HepG2 (cell line): ENCODE results near the gene ACTL7B. TPM values are rescaled to one million over a fixed set of nuclear protein-coding genes. Genes with fewer than 3 reads are reported as not detected.

ENCODE experiments used
- ATAC-seq: fragments of 200-7000 bp; cut with Tn5 transposase; 3 replicates; pipeline ENCODE4 v1.9.1; 2020; ENCODE audit warnings: mild to moderate bottlenecking, moderate library complexity
- BruUV-seq: library from RNA; stranded (reverse); fragments of 400-500 nt; replicated peaks from 2 replicates; lab custom pipeline; 2021; lab: Mats Ljungman, UMichigan
- CTCF ChIA-PET: fragments of 300-600 bp; formaldehyde crosslinking; extraction: SDS; loops from one replicate; lab custom pipeline; 2021; ENCODE audit warnings: low total read pairs, inconsistent platforms, low intra/inter-chr PET ratio; lab: Yijun Ruan, JAX
- POLR2A ChIA-PET: fragments of 350-600 bp; sonication (Branson Sonifier 250); formaldehyde crosslinking; loops from one replicate; lab custom pipeline; 2020; ENCODE audit warnings: antibody characterized with exemption, inconsistent platforms; lab: Yijun Ruan, JAX
- DNase-seq: peaks from one replicate; pipeline ENCODE4 v3.0.0-alpha.2; 2015; ENCODE audit warnings: low spot score
- FAIRE-seq: peaks from 3 replicates; lab custom pipeline; 2011; peaks lifted over from hg19 to GRCh38; lab: Jason Lieb, UNC
- H2AFZ ChIP-seq: one replicate; pipeline ENCODE4 v1.6.1; 2011; ENCODE audit warnings: low read length, inconsistent platforms
- H3K27ac ChIP-seq: fragments of 300-600 bp; 3 replicates; pipeline ENCODE4 v1.8.0; 2011; ENCODE audit warnings: mixed run types, mild to moderate bottlenecking, mixed read lengths, low read length, inconsistent platforms; ENCODE audit not compliant: insufficient read depth; ENCODE audit errors: extremely low read length
- H3K27me3 ChIP-seq, 2 experiments: fragments of 200-600 bp in 1 of 2; 2 replicates in 1 of 2; 3 replicates in 1 of 2; pipeline versions ENCODE4 v1.6.0 to v1.8.0; 2011; ENCODE audit warnings: low read length in 2 of 2, mild to moderate bottlenecking in 2 of 2, moderate library complexity in 2 of 2, inconsistent platforms in 1 of 2; ENCODE audit not compliant: insufficient read depth in 2 of 2, control insufficient read depth in 1 of 2
- H3K36me3 ChIP-seq, 2 experiments: fragments of 200-600 bp in 1 of 2; replicated peaks in 1 of 2; 2 replicates in 1 of 2; 3 replicates in 1 of 2; pipeline versions ENCODE4 v1.5.1 to v1.8.0; 2011; ENCODE audit warnings: low read length in 2 of 2, inconsistent platforms in 1 of 2; ENCODE audit not compliant: insufficient read depth in 2 of 2, control insufficient read depth in 1 of 2
- H3K4me1 ChIP-seq: 2 replicates; pipeline ENCODE4 v1.5.1; 2012; ENCODE audit warnings: low read length, inconsistent platforms; ENCODE audit not compliant: insufficient read depth
- H3K4me2 ChIP-seq: 2 replicates; pipeline ENCODE4 v1.6.0; 2011; ENCODE audit warnings: low read depth, low read length, inconsistent platforms
- H3K4me3 ChIP-seq, 3 experiments: fragments of 200-600 bp in 1 of 3; sonication (generic), shearing (Covaris generic) in 1 of 3; replicated peaks in 1 of 3; 2 replicates each; pipeline ENCODE4 v1.5.1; 2011 to 2016; ENCODE audit warnings: low read length in 3 of 3, inconsistent platforms in 2 of 3, low read depth in 2 of 3, mild to moderate bottlenecking in 2 of 3, control low read depth in 1 of 3, mixed read lengths in 1 of 3; ENCODE audit not compliant: insufficient read depth in 1 of 3
- H3K79me2 ChIP-seq: one replicate; pipeline ENCODE4 v1.6.1; 2011; ENCODE audit warnings: low read length, inconsistent platforms; ENCODE audit not compliant: insufficient read depth
- H3K9ac ChIP-seq: 2 replicates; pipeline ENCODE4 v1.6.0; 2011; ENCODE audit warnings: mild to moderate bottlenecking, low read depth, low read length, inconsistent platforms; ENCODE audit not compliant: insufficient read depth
- H3K9me3 ChIP-seq: 2 replicates; pipeline ENCODE4 v1.5.1; 2012; ENCODE audit warnings: mild to moderate bottlenecking, low read length
- H4K20me1 ChIP-seq: 2 replicates; pipeline ENCODE4 v1.6.0; 2011; ENCODE audit warnings: inconsistent platforms, mild to moderate bottlenecking, low read length, moderate library complexity; ENCODE audit not compliant: insufficient read depth
- BHLHE40 ChIP-seq: IDR thresholded peaks from 2 replicates; pipeline ENCODE4 v1.6.1; 2011; ENCODE audit warnings: low read length, improper control_type of control experiment
- CAMTA2 ChIP-seq: sonication (generic); formaldehyde crosslinking; IDR thresholded peaks from 2 replicates; pipeline ENCODE4 v1.4.0; 2020; ENCODE audit warnings: mild to moderate bottlenecking, missing genetic modification reagents, borderline replicate concordance
- CENPX ChIP-seq: sonication (generic); formaldehyde crosslinking; IDR thresholded peaks from 2 replicates; pipeline ENCODE4 v1.9.0; 2021; ENCODE audit warnings: mild to moderate bottlenecking, missing genetic modification reagents, moderate library complexity
- CREBL2 ChIP-seq: sonication (generic); formaldehyde crosslinking; IDR thresholded peaks from 2 replicates; pipeline ENCODE4 v1.8.1; 2023; ENCODE audit warnings: missing genetic modification reagents, mild to moderate bottlenecking, borderline replicate concordance
- FOXC1 ChIP-seq: sonication (generic); formaldehyde crosslinking; IDR thresholded peaks from 2 replicates; pipeline ENCODE4 v1.8.0; 2022; ENCODE audit warnings: mild to moderate bottlenecking, missing genetic modification reagents, borderline replicate concordance
- KLF11 ChIP-seq: IDR thresholded peaks from 2 replicates; pipeline ENCODE4 v1.6.1; 2016; ENCODE audit warnings: missing compliant biosample characterization
- NFYB ChIP-seq: sonication (generic); formaldehyde crosslinking; IDR thresholded peaks from 2 replicates; pipeline ENCODE4 v1.4.0; 2020; ENCODE audit warnings: missing genetic modification reagents
- RARA ChIP-seq: IDR thresholded peaks from 2 replicates; pipeline ENCODE4 v1.6.1; 2016; ENCODE audit warnings: missing genetic modification reagents, missing compliant biosample characterization
- REXO4 ChIP-seq: sonication (generic); formaldehyde crosslinking; IDR thresholded peaks from 2 replicates; pipeline ENCODE4 v1.8.0; 2022; ENCODE audit warnings: missing genetic modification reagents, mild to moderate bottlenecking, borderline replicate concordance
- SOX13 ChIP-seq, 3 experiments: fragments of 450-650 bp in 1 of 3; sonication (generic) in 1 of 3; formaldehyde crosslinking in 1 of 3; IDR thresholded peaks in 2 of 3; conservative IDR thresholded peaks in 1 of 3; 2 replicates each; pipeline versions ENCODE4 v1.5.0 to v1.6.1; 2016 to 2020; ENCODE audit warnings: antibody characterized with exemption in 1 of 3, mild to moderate bottlenecking in 1 of 3, missing compliant biosample characterization in 1 of 3, missing genetic modification reagents in 1 of 3, moderate library complexity in 1 of 3
- TAF15 ChIP-seq: fragments of 200-400 bp; formaldehyde crosslinking; IDR thresholded peaks from one replicate; pipeline ENCODE4 v1.6.1; 2018; ENCODE audit warnings: mild to moderate bottlenecking, low read depth, low read length; ENCODE audit not compliant: poor library complexity, severe bottlenecking
- ZBTB21 ChIP-seq: sonication (generic); formaldehyde crosslinking; IDR thresholded peaks from 2 replicates; pipeline ENCODE4 v1.4.0; 2020; ENCODE audit warnings: missing genetic modification reagents
- ZBTB34 ChIP-seq: sonication (generic); formaldehyde crosslinking; IDR thresholded peaks from 2 replicates; pipeline ENCODE4 v1.8.0; 2022; ENCODE audit warnings: mild to moderate bottlenecking, missing genetic modification reagents
- ZBTB8A ChIP-seq: sonication (generic); formaldehyde crosslinking; IDR thresholded peaks from 2 replicates; pipeline ENCODE4 v1.4.0; 2020; ENCODE audit warnings: mild to moderate bottlenecking, low read depth, missing genetic modification reagents, borderline replicate concordance
- ZKSCAN5 ChIP-seq: sonication (generic); formaldehyde crosslinking; IDR thresholded peaks from 2 replicates; pipeline ENCODE4 v1.5.1; 2020; ENCODE audit warnings: mild to moderate bottlenecking, missing genetic modification reagents
- ZMYM2 ChIP-seq: sonication (generic); formaldehyde crosslinking; IDR thresholded peaks from 2 replicates; pipeline ENCODE4 v1.8.0; 2022; ENCODE audit warnings: mild to moderate bottlenecking, missing genetic modification reagents
- ZNF512B ChIP-seq: sonication (generic); formaldehyde crosslinking; IDR thresholded peaks from 2 replicates; pipeline ENCODE4 v1.5.1; 2020; ENCODE audit warnings: missing genetic modification reagents, mild to moderate bottlenecking, borderline replicate concordance
- ZNF556 ChIP-seq: sonication (generic); formaldehyde crosslinking; IDR thresholded peaks from 2 replicates; pipeline ENCODE4 v1.4.0; 2020; ENCODE audit warnings: mild to moderate bottlenecking, missing genetic modification reagents, borderline replicate concordance
- ZSCAN12 ChIP-seq: sonication (generic); formaldehyde crosslinking; IDR thresholded peaks from 2 replicates; pipeline ENCODE4 v1.9.0; 2021; ENCODE audit warnings: mild to moderate bottlenecking, missing genetic modification reagents
- WGBS: methylation state at CpG from one replicate; pipeline ENCODE4 v1.1.6; 2017; ENCODE audit warnings: low lambda C conversion rate; 5-methylcytosine and 5-hydroxymethylcytosine counted together
- in situ Hi-C: cut with HindIII; loops from 2 replicates; pipeline ENCODE4 v1.10.0; 2017; ENCODE audit warnings: low pct_unique_long_range_greater_than_20kb; ENCODE audit not compliant: extremely low pct_ligation_motif_present
- intact Hi-C: fragments of 100-400 bp; cut with micrococcal nuclease; formaldehyde crosslinking; loops from one replicate; pipeline ENCODE4 v1.10.0; 2022; ENCODE audit not compliant: unreplicated experiment
- polyA plus RNA-seq, 8 experiments: library from polyadenylated mRNA; depleted of rRNA in 3 of 8; stranded (reverse) in 7 of 8; unstranded in 1 of 8; fragments of >200 nt; fragmentation: Illumina TruSeq in 4 of 8; extraction: Trizol in 4 of 8; gene quantifications; 2 replicates each; pipeline versions ENCODE4 v1.2.1 to v1.2.3, GENCODE V29; 2011 to 2016; ENCODE audit warnings: low read depth in 4 of 8, missing spikeins in 1 of 8, mixed read lengths in 1 of 8; ENCODE audit not compliant: insufficient read depth in 1 of 8
- total RNA-seq, 5 experiments: library from RNA; depleted of rRNA; stranded (reverse); fragments of >200 nt; fragmentation: Illumina TruSeq; extraction: Trizol; gene quantifications; 2 replicates each; pipeline ENCODE4 v1.2.3, GENCODE V29; 2016; ENCODE audit warnings: low read depth in 1 of 5

The ACTL7B gene
- total and polyA plus RNA-seq, 2 of the 13 experiments (the other 11 are each of a cell fraction or from before 2014, with no cell fraction given): 0.07 to 0.11 TPM

- intact Hi-C loops: no loop called here
- Histone ChIP-seq H3K27ac (no peak overlapping the region), H4K20me1 (no peaks in the 10 kb centered on the region), H3K4me3 (no peak overlapping the region), H3K79me2 (no peaks in the 10 kb centered on the region), H3K4me2 (no peak overlapping the region), H3K4me1 (peaks cover 45% of the 10 kb centered on the region), H3K36me3 (no peaks in the 10 kb centered on the region), H3K9me3 (no peaks in the 10 kb centered on the region), H3K9ac (no peak overlapping the region), H2AFZ (no peak overlapping the region), H3K27me3 (no peaks in the 10 kb centered on the region)
- FAIRE-seq (no peak), DNase-seq (no peak), ATAC-seq (no peak)
- ChIA-PET CTCF (no interaction called here), POLR2A (interaction anchor here (1.9 kb wide), 1 partner anchor 12 kb away, joined by 5 read pairs; no protein-coding TSS in a partner anchor)
- BruUV-seq: no TSS peak
- WGBS: 97% methylated on average over 40 of the region's 59 CpGs
- in situ Hi-C loops: no loop called here
- TF ChIP-seq ZNF512B (no peak), CREBL2 (CRISPR knock-in tag) (no peak), ZBTB8A (CRISPR knock-in tag) (no peak), ZBTB21 (CRISPR knock-in tag) (no peak), ZKSCAN5 (CRISPR knock-in tag) (no peak), RARA (CRISPR knock-in tag) (no peak), NFYB (CRISPR knock-in tag) (no peak), ZMYM2 (CRISPR knock-in tag) (no peak), KLF11 (CRISPR knock-in tag) (no peak), ZSCAN12 (CRISPR knock-in tag) (no peak), SOX13 (IDR thresholded peaks at IDR 0.05) (no peak), SOX13 (CRISPR knock-in tag; conservative IDR thresholded peaks at IDR 0.05 in 1 of 2, IDR thresholded peaks at IDR 0.05 in 1 of 2) (no peak), CENPX (CRISPR knock-in tag) (no peak), FOXC1 (CRISPR knock-in tag) (no peak), CAMTA2 (CRISPR knock-in tag) (no peak), ZNF556 (no peak), REXO4 (CRISPR knock-in tag) (no peak), BHLHE40 (no peak), TAF15 (no peak), ZBTB34 (CRISPR knock-in tag) (no peak)
Measured at GRCh38 chr9:108854641-108855528, 901 bp downstream of the ACTL7B start.
